IPS-20b (cell line): ENCODE data around the gene EREG.

Source experiments
- H3K27ac ChIP-seq: one replicate; pipeline ENCODE4 v1.5.1; 2013; ENCODE audit warnings: low read length
- H3K27me3 ChIP-seq: 2 replicates; pipeline ENCODE4 v1.6.1; 2013; ENCODE audit warnings: mild to moderate bottlenecking, low read length, inconsistent platforms; ENCODE audit not compliant: insufficient read depth
- H3K36me3 ChIP-seq: 2 replicates; pipeline ENCODE4 v1.6.1; 2013; ENCODE audit warnings: low read depth, mild to moderate bottlenecking, inconsistent platforms, low read length, moderate library complexity; ENCODE audit not compliant: insufficient read depth
- H3K4me1 ChIP-seq: 2 replicates; pipeline ENCODE4 v1.6.1; 2013; ENCODE audit warnings: mild to moderate bottlenecking, control low read depth, inconsistent platforms, low read length, moderate library complexity; ENCODE audit not compliant: insufficient read depth
- H3K4me3 ChIP-seq: 2 replicates; pipeline ENCODE4 v1.5.1; 2013; ENCODE audit warnings: mild to moderate bottlenecking, low read length, inconsistent platforms
- H3K9ac ChIP-seq: 2 replicates; pipeline ENCODE4 v1.6.1; 2013; ENCODE audit warnings: low read depth, mild to moderate bottlenecking, inconsistent platforms, low read length, moderate library complexity
- H3K9me3 ChIP-seq: 2 replicates; pipeline ENCODE4 v1.6.1; 2013; ENCODE audit warnings: mild to moderate bottlenecking, low read depth, low read length, inconsistent platforms; ENCODE audit not compliant: insufficient read depth

The EREG gene

DNA sequence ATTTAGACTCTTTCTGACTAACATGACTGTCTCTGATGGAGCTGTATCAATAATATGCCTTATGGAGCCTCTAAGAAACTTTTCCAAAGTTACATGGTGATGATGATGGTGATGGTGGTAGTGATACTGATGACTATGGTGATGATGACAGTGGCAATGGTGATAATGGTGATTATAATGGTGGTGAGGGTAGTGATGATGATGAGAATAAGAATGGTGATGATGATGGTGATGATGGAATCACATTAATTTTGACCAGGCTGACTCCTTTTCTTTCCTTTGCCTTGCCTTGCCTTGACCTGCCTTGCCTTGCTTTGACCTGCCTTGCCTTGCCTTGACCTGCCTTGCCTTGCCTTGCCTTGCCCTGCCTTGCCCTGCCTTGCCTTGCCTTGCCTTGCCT lies 48.3 kb downstream of the EREG start:
- Histone ChIP-seq H3K9ac (no peak overlapping the region), H3K4me3 (no peak overlapping the region), H3K27me3 (no peaks in the 10 kb centered on the region), H3K36me3 (no peaks in the 10 kb centered on the region), H3K9me3 (no peaks in the 10 kb centered on the region), H3K27ac (no peak overlapping the region), H3K4me1 (peaks cover 8% of the 10 kb centered on the region)

DNA sequence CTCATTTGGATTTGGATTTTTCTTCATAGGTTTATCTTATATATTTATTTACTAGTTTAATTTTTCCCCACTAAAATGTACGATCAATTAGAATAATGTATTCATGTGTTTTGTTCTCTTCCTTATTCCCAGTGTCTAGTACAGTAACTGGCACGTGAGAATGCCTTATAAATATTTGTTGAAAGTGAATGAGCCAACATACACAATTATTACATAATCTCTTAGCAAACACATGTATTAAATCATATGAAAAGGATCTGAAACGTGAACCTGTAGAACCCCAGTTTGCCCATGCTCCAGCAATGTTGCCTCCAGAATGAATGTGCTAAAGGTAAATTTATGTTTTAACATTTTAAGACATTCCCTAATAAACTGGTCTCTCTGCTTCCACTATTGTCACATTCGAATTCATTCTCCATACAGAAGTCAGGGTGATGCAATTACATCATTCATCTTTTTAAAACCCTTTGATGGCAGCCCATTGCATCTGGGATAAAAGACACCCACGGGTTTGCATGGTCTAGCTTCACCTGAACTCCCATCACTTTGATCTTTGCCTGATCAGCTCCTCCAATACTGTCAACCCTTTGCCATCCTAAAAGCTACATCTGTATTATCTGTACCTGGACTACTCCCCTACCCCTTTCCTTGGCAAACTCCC lies 49.3 kb downstream of the EREG start:
- no peaks in the 10 kb centered on the region for H3K36me3 ChIP-seq
- H3K9me3 ChIP-seq = no peaks in the 10 kb centered on the region
- H3K4me1 ChIP-seq = peaks cover 8% of the 10 kb centered on the region
- no peaks in the 10 kb centered on the region for H3K27me3 ChIP-seq
- no peak overlapping the region for H3K4me3 ChIP-seq
- no peak overlapping the region for H3K9ac ChIP-seq
- H3K27ac ChIP-seq = no peak overlapping the region

DNA sequence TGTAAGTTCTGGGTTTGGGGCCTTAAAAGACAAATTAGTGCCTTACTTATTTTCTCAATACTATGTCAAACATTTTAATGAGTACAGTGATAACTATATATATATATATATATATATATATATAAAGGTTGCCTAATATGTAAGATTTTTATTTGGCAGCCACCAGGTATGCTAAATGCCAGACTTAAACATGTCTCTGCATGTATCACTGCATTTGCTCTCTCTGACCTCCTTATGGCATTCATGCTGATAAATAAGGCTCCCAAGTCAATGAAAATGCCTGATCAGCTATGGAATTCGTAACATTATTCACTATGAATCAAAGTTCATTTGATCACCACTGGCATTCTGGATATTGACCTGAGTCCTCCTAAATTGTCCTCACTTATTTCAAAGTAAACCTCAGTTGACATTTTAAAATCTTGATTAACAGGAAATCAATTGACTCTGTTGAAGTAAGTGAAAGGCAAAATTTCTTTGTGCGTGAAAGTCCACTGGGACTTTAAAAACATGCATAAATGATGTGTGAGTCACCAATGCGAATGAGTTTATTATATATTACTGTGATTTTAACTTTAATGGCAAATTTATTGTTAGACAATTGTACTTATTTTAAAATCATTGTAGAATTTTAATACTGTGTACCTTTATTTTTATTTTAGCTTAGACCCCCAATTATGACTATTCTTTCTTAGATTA lies 50.8 kb downstream of the EREG start:
- H3K27ac ChIP-seq = no peak overlapping the region
- H3K4me1 ChIP-seq = peaks cover 1% of the 10 kb centered on the region; the same call in 1 of the 2 replicates

DNA sequence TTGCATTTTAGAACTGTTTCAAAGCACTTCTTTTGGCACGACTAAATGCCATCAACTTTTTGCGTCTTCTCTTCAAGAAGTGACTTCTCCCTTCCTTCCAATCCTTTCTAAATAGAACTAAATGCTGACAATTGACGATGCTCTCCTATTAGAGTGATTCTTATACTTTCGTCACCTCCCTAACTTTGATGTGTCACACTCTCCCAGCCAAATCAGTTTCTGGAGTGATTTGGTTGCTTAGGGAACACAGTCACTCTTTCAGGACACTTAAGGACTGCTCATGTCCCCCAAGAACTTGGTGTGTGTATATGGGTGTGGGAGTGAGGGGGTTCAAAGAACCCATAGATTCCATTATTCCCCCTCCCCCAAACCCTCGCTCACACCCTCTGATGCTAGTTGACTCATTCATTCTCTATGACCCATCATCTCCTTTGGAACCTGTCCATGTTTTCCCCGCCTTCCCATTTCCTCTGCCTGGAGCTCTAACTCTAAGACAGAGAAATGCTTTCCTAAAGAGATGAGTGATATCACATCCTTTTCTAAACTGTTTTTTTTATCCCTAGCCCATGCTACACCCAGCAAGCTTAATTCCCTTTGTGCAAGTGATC lies 53.2 kb downstream of the EREG start:
- no peaks in the 10 kb centered on the region for H3K27me3 ChIP-seq
- no peak overlapping the region for H3K27ac ChIP-seq
- peaks cover 5% of the 10 kb centered on the region; the same call in 1 of the 2 replicates for H3K4me1 ChIP-seq
- H3K9ac ChIP-seq = no peak overlapping the region
- H3K9me3 ChIP-seq = no peaks in the 10 kb centered on the region
- H3K4me3 ChIP-seq = no peak overlapping the region
- no peaks in the 10 kb centered on the region for H3K36me3 ChIP-seq

More for the DNA sequence above, 50.8 kb downstream of the EREG start:
- H3K9ac ChIP-seq = no peak overlapping the region
- no peak overlapping the region for H3K4me3 ChIP-seq
- no peaks in the 10 kb centered on the region for H3K36me3 ChIP-seq
- H3K27me3 ChIP-seq = no peaks in the 10 kb centered on the region
- no peaks in the 10 kb centered on the region for H3K9me3 ChIP-seq

DNA sequence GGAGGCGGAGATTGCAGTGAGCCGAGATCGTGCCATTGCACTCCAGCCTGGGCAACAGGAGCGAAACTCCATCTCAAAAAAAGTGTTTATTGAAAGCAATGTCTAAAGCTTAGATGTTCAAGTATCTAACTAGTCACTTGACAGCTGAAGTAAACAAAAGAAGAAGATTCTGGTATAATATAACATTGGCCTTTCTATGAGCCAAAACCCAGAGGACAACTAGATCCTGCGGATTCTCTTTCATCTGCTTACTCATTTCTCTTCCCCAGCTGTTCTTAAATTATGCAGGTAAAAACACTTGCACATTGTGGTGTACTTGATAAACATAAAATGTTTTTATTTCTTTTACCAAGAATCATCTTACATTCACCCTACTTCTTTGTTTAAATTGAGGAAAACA lies 55.9 kb downstream of the EREG start:
- H3K27ac ChIP-seq = no peak overlapping the region
- H3K36me3 ChIP-seq = no peaks in the 10 kb centered on the region

DNA sequence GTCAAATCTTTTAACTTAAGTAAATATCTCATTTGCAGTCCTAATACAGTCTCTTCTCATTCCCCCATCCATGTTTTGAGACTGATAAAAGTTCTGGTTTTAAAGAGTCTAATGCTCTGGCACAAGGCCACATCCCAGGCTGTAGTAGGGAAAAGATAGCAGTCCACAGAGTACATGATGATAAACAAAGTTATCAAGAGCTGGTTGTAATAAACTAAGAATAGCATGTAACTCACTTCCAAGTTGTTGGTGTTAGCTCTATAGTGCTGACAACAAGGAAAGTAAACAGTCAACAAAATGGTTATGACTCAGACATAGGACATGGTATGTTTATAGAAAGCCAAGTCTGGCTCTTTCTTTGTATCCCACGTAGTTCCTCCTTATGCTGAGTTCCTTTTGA lies 58.2 kb downstream of the EREG start:
- Histone ChIP-seq H3K36me3 (no peaks in the 10 kb centered on the region), H3K4me3 (no peak overlapping the region), H3K4me1 (peaks cover 6% of the 10 kb centered on the region; the same call in 1 of the 2 replicates), H3K9ac (no peak overlapping the region), H3K27ac (no peak overlapping the region), H3K9me3 (no peaks in the 10 kb centered on the region), H3K27me3 (no peaks in the 10 kb centered on the region)

More for the DNA sequence above, 55.9 kb downstream of the EREG start:
- Histone ChIP-seq H3K27me3 (no peaks in the 10 kb centered on the region), H3K9ac (no peak overlapping the region), H3K9me3 (no peaks in the 10 kb centered on the region), H3K4me1 (peaks cover 6% of the 10 kb centered on the region; the same call in 1 of the 2 replicates), H3K4me3 (no peak overlapping the region)

DNA sequence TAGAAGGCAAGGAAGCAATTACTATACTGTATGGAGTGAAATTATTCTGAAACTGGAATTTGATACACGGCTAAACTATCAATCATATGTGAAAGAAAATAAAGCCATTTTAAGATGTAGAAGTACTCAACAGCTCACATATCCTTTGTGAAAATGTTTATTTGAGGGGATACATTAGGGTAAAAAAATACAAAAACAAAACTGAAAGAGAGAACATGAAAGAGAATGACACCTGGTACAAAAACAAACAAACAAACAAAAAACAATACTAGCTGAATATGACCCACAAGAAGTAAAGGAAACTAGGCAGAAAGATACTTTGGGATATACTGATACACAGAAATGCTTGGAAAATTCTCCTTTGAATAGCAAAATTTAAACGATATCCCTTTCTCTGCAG lies 59.2 kb downstream of the EREG start:
- H3K27ac ChIP-seq = no peak overlapping the region
- no peaks in the 10 kb centered on the region for H3K9me3 ChIP-seq
- H3K9ac ChIP-seq = no peak overlapping the region
- peaks cover 6% of the 10 kb centered on the region for H3K4me1 ChIP-seq
- no peak overlapping the region for H3K4me3 ChIP-seq
- H3K27me3 ChIP-seq = no peaks in the 10 kb centered on the region
- no peaks in the 10 kb centered on the region for H3K36me3 ChIP-seq

DNA sequence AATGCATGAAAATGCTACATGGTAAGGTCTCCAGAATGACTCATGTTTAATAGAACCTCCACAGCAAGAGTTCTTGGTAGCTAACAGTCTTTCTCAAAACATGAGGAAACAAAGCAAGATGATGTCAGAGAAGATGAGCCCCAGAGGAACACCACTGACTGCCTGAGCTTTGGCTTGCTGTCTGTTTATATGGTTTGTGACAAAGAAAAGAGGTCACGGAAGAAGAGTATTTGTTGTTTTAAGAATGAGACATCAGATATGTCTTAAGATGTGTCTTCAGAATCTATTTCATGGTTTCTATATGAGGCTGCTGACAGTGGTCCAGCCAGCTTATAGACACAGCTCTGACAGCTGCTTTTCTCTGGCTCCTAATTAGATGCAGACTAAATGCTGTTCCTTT lies 61.2 kb downstream of the EREG start:
- Histone ChIP-seq H3K4me3 (no peak overlapping the region), H3K9ac (no peak overlapping the region), H3K4me1 (peaks cover 6% of the 10 kb centered on the region), H3K27ac (no peak overlapping the region), H3K9me3 (no peaks in the 10 kb centered on the region), H3K36me3 (no peaks in the 10 kb centered on the region), H3K27me3 (no peaks in the 10 kb centered on the region)

DNA sequence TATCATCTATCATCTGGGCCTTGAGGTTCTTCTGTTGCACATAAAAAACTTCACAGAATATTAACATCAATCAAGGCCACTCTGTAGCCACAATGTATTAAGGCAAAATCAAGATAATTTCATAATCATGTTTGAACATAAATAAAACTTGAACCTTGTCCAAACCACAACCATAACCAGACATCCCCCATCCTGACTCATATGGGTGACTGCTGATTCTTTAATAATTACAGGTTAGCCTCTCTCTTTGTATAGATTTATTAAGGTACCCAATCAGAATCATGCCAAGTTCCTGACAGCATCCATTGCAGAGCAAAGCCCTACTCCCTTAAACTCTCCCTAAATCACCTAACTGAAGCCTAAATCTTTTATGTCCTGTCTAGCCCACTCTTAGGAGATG lies 63.3 kb downstream of the EREG start:
- no peak overlapping the region for H3K4me3 ChIP-seq
- H3K4me1 ChIP-seq = peaks cover under 1% of the 10 kb centered on the region
- no peak overlapping the region for H3K9ac ChIP-seq

DNA sequence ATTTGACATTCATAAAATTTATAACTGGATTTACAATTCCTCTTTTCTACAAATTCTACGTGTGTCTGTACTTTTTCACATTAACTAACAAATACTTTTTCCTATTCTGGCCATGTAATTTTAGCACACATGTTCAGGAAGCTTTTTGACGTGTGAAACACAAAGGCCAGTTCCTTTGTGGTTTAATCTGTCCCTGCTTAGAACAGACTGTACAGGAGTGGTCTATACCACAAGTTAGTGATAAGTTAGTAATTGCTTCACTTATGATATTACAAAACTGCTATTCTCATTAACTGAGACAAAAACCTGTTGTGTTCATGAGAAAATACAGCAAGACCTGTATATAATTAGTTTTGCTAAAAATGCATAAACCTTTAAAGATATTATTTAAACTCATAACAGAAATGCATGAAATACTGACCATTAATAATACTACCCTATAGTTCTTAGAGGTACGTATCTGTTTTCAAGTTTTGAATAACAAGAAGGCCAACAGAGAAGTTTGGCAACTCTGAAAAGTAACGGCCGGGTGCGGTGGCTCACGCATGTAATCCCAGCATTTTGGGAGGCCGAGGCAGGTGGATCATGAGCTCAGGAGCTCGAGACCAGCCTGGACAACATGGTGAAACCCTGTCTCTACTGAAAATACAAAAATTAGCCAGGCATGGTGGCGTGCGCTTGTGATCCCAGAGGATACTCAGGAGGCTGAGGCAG lies 66.3 kb downstream of the EREG start:
- no peak overlapping the region for H3K4me3 ChIP-seq
- H3K9ac ChIP-seq = no peak overlapping the region
- no peaks in the 10 kb centered on the region for H3K27me3 ChIP-seq
- H3K36me3 ChIP-seq = no peaks in the 10 kb centered on the region
- no peak overlapping the region for H3K27ac ChIP-seq
- no peaks in the 10 kb centered on the region for H3K9me3 ChIP-seq
- H3K4me1 ChIP-seq = no peaks in the 10 kb centered on the region; the same call in 1 of the 2 replicates

More for the DNA sequence above, 63.3 kb downstream of the EREG start:
- no peaks in the 10 kb centered on the region for H3K36me3 ChIP-seq
- H3K27ac ChIP-seq = no peak overlapping the region
- no peaks in the 10 kb centered on the region for H3K9me3 ChIP-seq
- H3K27me3 ChIP-seq = no peaks in the 10 kb centered on the region

DNA sequence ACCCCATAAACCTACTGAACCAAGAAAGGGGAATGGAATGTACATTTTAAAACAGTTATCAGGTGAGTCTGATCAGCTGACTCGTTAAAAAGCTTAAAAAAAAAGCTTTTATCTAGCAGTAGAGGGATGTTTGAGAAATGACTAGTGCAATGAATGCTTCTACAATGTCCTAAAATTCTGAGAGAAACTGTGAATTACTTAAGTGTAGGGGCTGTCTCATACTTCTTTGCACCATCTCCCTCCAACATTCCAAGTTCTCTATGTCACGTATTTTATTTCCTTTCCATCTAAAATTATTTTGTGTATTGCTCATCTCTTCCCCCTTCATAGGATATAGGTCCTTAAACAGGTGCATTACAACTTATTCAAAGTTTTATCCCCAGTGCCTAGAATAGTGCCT lies 68.1 kb downstream of the EREG start:
- H3K27me3 ChIP-seq = no peaks in the 10 kb centered on the region
- no peak overlapping the region for H3K27ac ChIP-seq
- H3K9me3 ChIP-seq = no peaks in the 10 kb centered on the region
- no peak overlapping the region for H3K9ac ChIP-seq
- no peak overlapping the region for H3K4me3 ChIP-seq
- no peaks in the 10 kb centered on the region for H3K36me3 ChIP-seq
- no peaks in the 10 kb centered on the region; the same call in 1 of the 2 replicates for H3K4me1 ChIP-seq
